ENCODE results near the gene STIM1. TPM values are rescaled to one million over a fixed set of nuclear protein-coding genes. Genes with fewer than 3 reads are reported as not detected.

Gene STIM1
- total and polyA plus RNA-seq, 4 donors = 12.1 to 56.4 (median 41.2) TPM

DNA sequence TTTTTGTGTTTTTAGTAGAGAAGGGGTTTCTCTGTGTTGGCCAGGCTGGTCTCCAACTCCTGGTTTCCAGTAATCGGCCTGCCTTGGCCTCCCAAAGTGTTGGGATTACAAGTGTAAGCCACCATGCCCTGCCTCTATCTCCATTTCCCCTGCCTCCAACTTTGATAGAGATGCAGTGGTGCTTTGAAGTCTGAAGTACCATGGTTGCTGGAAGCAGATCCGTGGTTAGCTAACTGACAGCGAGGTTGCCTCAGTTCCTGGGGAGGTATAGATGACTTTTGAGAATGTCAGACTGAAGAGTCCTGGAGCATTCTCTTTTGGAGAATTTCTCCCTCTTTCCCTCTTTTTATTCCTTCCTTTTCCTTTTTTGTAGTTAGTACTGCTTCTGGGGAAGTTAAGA, 127.6 kb downstream of the STIM1 start:
- Histone ChIP-seq H3K27ac (ENCODE audit: low read depth in 1 of 2, low read length in 1 of 2) (no peak overlapping the region), H3K36me3 (ENCODE audit: control insufficient read depth in 4 of 4, insufficient read depth in 4 of 4, low read length in 4 of 4) (peaks cover 0 to 1% (median 0%) of the 10 kb centered on the region in 4 donors), H3K27me3 (ENCODE audit: control insufficient read depth in 3 of 3, insufficient read depth in 3 of 3, low read length in 2 of 3) (no peaks in the 10 kb centered on the region), H3K9ac (ENCODE audit: insufficient read depth in 1 of 2, low read length in 2 of 2) (no peak overlapping the region), H3K9me3 (ENCODE audit: control insufficient read depth in 4 of 4, insufficient read depth in 3 of 4, low read length in 3 of 4) (no peaks in the 10 kb centered on the region), H3K4me3 (no peak overlapping the region), H3K4me1 (ENCODE audit: control insufficient read depth in 5 of 5, insufficient read depth in 5 of 5, low read length in 5 of 5) (peaks cover 0 to 16% (median 4%) of the 10 kb centered on the region in 5 donors)
- TF ChIP-seq, protein P1, sequence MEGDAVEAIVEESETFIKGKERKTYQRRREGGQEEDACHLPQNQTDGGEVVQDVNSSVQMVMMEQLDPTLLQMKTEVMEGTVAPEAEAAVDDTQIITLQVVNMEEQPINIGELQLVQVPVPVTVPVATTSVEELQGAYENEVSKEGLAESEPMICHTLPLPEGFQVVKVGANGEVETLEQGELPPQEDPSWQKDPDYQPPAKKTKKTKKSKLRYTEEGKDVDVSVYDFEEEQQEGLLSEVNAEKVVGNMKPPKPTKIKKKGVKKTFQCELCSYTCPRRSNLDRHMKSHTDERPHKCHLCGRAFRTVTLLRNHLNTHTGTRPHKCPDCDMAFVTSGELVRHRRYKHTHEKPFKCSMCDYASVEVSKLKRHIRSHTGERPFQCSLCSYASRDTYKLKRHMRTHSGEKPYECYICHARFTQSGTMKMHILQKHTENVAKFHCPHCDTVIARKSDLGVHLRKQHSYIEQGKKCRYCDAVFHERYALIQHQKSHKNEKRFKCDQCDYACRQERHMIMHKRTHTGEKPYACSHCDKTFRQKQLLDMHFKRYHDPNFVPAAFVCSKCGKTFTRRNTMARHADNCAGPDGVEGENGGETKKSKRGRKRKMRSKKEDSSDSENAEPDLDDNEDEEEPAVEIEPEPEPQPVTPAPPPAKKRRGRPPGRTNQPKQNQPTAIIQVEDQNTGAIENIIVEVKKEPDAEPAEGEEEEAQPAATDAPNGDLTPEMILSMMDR (IDR thresholded peaks at IDR 0.05; ENCODE audit: control extremely low read depth, extremely low read depth) = no peak
- ATAC-seq (ENCODE audit: insufficient read depth, low FRiP score) (no peak), DNase-seq (no peak)
- 69 to 85% methylated on average over 3 of the region's 3 CpGs for WGBS, 2 donors

DNA sequence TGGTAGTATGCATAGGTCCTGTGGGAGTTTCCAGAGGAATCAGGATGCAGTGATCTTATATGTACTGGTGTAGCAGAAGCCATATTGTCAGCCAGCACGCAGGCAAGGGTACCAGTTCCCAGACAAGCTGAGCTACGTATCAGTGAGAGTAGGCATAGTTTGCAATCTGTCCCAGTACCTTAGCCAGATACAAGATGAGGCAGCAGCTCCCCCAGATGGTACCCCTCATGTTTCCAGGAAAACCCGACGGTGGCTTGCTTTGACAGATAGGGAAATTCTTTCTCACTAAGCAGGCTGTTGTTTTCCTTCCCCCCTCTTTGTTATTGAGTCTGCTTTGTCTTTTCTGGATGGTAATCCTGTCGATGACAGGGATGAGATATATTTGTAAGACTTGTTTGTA, 129.4 kb downstream of the STIM1 start:
- 22 to 52% methylated on average over 5 of the region's 5 CpGs for WGBS, 2 donors
- no peak overlapping the region for H3K9ac ChIP-seq (ENCODE audit: insufficient read depth in 1 of 2, low read length in 2 of 2)
- no peak overlapping the region for H3K27ac ChIP-seq (ENCODE audit: low read depth in 1 of 2, low read length in 1 of 2)
- peak; percentile 32 to 58 (median 49) for DNase-seq
- TF ChIP-seq, protein P1 (IDR thresholded peaks at IDR 0.05; ENCODE audit: control extremely low read depth, extremely low read depth) = no peak
- H3K9me3 ChIP-seq (ENCODE audit: control insufficient read depth in 4 of 4, insufficient read depth in 3 of 4, low read length in 3 of 4) = no peaks in the 10 kb centered on the region
- peaks cover 1 to 21% (median 6%) of the 10 kb centered on the region in 5 donors for H3K4me1 ChIP-seq (ENCODE audit: control insufficient read depth in 5 of 5, insufficient read depth in 5 of 5, low read length in 5 of 5)
- peaks cover 0 to 1% (median 0%) of the 10 kb centered on the region in 4 donors for H3K36me3 ChIP-seq (ENCODE audit: control insufficient read depth in 4 of 4, insufficient read depth in 4 of 4, low read length in 4 of 4)
- H3K27me3 ChIP-seq (ENCODE audit: control insufficient read depth in 3 of 3, insufficient read depth in 3 of 3, low read length in 2 of 3) = no peaks in the 10 kb centered on the region
- no peak overlapping the region for H3K4me3 ChIP-seq
- ATAC-seq (ENCODE audit: insufficient read depth, low FRiP score) = no peak

DNA sequence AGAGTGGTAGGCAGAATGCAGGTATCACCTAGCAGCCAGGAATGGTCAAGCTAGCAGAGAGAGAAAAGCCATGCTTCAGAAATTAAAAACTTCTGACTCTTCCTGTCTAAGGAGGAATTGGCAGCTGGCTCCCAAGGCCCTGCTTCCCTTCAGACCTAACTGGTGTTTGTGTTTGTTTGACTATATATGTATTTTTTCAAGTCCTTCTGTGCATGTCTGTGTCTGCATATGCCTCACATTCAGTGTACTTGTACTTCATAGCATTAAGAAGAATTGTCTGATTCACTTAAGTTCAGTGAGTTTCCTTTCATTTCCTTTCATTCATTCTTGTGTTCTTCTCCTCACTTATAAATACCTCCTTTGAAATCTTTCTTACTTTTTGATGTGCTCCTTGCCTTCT, 130.2 kb downstream of the STIM1 start:
- H3K9ac ChIP-seq (ENCODE audit: insufficient read depth in 1 of 2, low read length in 2 of 2) = no peak overlapping the region

More for the DNA sequence above, 130.2 kb downstream of the STIM1 start:
- no peaks in the 10 kb centered on the region for H3K9me3 ChIP-seq (ENCODE audit: control insufficient read depth in 4 of 4, insufficient read depth in 3 of 4, low read length in 3 of 4)
- no peak for DNase-seq
- no peak for ATAC-seq (ENCODE audit: insufficient read depth, low FRiP score)
- TF ChIP-seq, protein P1 (IDR thresholded peaks at IDR 0.05; ENCODE audit: control extremely low read depth, extremely low read depth) = no peak
- no peak overlapping the region for H3K27ac ChIP-seq (ENCODE audit: low read depth in 1 of 2, low read length in 1 of 2)
- H3K4me3 ChIP-seq = no peak overlapping the region
- H3K36me3 ChIP-seq (ENCODE audit: control insufficient read depth in 4 of 4, insufficient read depth in 4 of 4, low read length in 4 of 4) = no peaks in the 10 kb centered on the region
- peaks cover 1 to 21% (median 6%) of the 10 kb centered on the region in 5 donors for H3K4me1 ChIP-seq (ENCODE audit: control insufficient read depth in 5 of 5, insufficient read depth in 5 of 5, low read length in 5 of 5)
- H3K27me3 ChIP-seq (ENCODE audit: control insufficient read depth in 3 of 3, insufficient read depth in 3 of 3, low read length in 2 of 3) = no peaks in the 10 kb centered on the region
